BE2C (cell line): ENCODE measurements around the gene SDC4.

Source experiments
- DNase-seq: peaks from one replicate; pipeline ENCODE4 v3.0.0-alpha.2; 2020
- H3K27me3 ChIP-seq: fragments of 250-450 bp; sonication (Bioruptor Pico); 2 replicates; pipeline ENCODE4 v1.5.1; 2020; ENCODE audit warnings: mild to moderate bottlenecking
- H3K36me3 ChIP-seq: fragments of 250-450 bp; sonication (Bioruptor Pico); 2 replicates; pipeline ENCODE4 v1.5.1; 2020; ENCODE audit warnings: mild to moderate bottlenecking
- H3K4me1 ChIP-seq: fragments of 250-450 bp; sonication (Bioruptor Pico); 2 replicates; pipeline ENCODE4 v1.5.1; 2020
- H3K4me3 ChIP-seq: 2 replicates; pipeline ENCODE4 v1.5.1; 2011; ENCODE audit warnings: low read depth, low read length
- H3K9me3 ChIP-seq: fragments of 250-450 bp; sonication (Bioruptor Pico); 2 replicates; pipeline ENCODE4 v1.5.1; 2020
- TF ChIP-seq, protein P1 (sequence below): IDR thresholded peaks from 2 replicates; pipeline ENCODE4 v1.5.1; 2012; ENCODE audit warnings: mild to moderate bottlenecking, low read depth, low read length

The SDC4 gene

DNA sequence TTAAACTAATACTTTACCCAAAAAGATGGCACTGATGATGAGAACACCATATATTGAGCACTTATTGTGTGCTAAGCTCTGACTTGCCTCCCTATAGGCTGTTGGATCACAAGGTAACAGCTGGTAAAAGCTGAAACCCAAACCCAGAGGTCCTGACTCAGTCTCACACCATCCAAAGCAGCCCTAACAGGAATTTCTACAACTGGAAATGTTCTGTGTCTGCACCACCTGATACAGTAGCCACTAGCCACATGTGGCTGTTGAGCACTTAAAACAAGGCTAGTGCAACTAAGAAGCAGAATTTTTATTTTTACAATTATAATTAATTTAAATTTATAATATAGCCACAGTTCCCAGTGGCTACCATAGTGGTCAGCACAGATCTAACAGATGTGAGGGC, 24.5 kb downstream of the SDC4 start:
- Histone ChIP-seq H3K9me3 (no peaks in the 10 kb centered on the region), H3K36me3 (no peaks in the 10 kb centered on the region), H3K4me1 (peaks cover 4% of the 10 kb centered on the region; the same call in 1 of the 2 replicates), H3K27me3 (peaks cover 2% of the 10 kb centered on the region; the same call in 1 of the 2 replicates), H3K4me3 (no peak overlapping the region)
- no peak for DNase-seq
- TF ChIP-seq, protein P1, sequence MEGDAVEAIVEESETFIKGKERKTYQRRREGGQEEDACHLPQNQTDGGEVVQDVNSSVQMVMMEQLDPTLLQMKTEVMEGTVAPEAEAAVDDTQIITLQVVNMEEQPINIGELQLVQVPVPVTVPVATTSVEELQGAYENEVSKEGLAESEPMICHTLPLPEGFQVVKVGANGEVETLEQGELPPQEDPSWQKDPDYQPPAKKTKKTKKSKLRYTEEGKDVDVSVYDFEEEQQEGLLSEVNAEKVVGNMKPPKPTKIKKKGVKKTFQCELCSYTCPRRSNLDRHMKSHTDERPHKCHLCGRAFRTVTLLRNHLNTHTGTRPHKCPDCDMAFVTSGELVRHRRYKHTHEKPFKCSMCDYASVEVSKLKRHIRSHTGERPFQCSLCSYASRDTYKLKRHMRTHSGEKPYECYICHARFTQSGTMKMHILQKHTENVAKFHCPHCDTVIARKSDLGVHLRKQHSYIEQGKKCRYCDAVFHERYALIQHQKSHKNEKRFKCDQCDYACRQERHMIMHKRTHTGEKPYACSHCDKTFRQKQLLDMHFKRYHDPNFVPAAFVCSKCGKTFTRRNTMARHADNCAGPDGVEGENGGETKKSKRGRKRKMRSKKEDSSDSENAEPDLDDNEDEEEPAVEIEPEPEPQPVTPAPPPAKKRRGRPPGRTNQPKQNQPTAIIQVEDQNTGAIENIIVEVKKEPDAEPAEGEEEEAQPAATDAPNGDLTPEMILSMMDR, result no peak

DNA sequence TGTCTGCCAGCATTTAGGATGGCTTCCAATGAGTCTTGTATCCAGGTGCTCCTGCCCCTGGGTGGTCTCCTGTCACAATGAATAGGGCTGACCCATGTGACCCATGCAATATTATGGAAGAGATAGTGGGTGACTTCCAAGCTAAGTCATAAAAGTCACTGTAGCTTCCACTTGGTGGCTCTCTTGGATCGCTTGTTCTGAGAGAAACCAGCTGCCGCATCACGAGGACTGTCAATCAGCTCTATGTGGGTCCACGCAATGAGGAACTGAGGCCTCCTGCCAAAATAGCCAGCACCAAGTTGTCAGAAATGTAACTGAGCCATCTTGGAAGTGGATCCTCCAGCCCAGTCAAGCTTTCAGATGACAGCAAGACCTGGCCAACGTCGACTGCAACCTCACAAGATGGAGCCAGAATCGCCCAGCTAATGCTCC, 25.3 kb downstream of the SDC4 start:
- Histone ChIP-seq H3K27me3 (peaks cover 8% of the 10 kb centered on the region; the same call in 1 of the 2 replicates), H3K36me3 (no peaks in the 10 kb centered on the region), H3K4me3 (no peak overlapping the region), H3K9me3 (no peaks in the 10 kb centered on the region), H3K4me1 (peaks cover 4% of the 10 kb centered on the region; the same call in 1 of the 2 replicates)
- TF ChIP-seq, protein P1, result peak; percentile 59
- DNase-seq, result peak; percentile 50

DNA sequence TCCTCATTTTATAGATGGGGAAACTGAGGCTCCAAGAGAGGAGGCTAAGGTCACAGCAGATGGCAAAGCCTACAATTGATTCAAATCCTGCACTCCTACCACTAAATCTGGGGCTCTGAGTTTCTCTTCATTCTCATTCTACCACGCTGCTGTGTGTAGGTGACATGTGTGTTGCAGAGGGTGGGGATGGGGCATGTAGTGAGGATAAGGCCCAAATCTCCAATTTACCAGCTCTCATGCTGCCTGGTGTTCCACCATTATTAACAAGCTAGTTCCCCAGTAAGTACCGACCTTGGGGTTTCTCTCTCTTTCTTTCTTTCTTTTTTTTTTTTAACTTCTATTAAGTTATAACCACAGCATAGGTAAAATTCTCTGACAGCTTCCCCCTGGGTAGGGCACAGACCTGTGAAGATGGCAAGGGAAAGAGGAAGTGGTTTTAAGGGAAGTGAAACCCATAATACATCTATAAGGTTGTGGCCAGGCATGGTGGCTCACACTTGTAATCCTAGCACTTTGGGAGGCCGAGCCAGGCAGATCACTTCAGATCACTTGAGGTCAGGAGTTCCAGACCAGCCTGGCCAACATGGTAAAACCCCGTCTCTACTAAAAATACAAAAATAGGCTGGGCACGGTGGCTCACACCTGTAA, 27.2 kb downstream of the SDC4 start:
- Histone ChIP-seq H3K27me3 (peaks cover 27% of the 10 kb centered on the region), H3K9me3 (no peaks in the 10 kb centered on the region), H3K36me3 (no peaks in the 10 kb centered on the region), H3K4me3 (no peak overlapping the region), H3K4me1 (peaks cover 4% of the 10 kb centered on the region; the same call in 1 of the 2 replicates)
- no peak for DNase-seq
- TF ChIP-seq, protein P1, result no peak

DNA sequence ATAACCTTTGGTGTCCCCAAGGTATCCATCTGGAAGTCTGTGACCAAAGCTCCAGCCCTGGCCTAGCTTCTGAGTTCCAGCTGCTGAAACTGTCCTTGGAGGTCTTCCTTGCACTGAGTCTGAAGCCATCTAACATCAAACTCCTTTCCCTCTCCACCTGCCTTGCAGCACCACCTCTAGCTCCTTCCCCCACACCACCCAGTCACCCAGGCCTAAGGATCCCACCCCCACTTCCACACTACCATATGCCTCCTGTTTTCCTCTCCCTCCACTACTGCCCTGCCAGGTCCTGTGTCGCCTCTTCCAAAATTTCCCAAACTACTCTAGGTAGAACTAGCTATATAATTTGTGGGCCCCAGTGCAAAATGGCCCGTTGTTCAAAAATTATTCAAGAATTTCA, 29.3 kb downstream of the SDC4 start:
- Histone ChIP-seq H3K4me3 (no peak overlapping the region), H3K36me3 (no peaks in the 10 kb centered on the region), H3K27me3 (peaks cover 46% of the 10 kb centered on the region), H3K4me1 (peaks cover 4% of the 10 kb centered on the region; the same call in 1 of the 2 replicates), H3K9me3 (no peaks in the 10 kb centered on the region)
- no peak for DNase-seq
- TF ChIP-seq, protein P1, result no peak

DNA sequence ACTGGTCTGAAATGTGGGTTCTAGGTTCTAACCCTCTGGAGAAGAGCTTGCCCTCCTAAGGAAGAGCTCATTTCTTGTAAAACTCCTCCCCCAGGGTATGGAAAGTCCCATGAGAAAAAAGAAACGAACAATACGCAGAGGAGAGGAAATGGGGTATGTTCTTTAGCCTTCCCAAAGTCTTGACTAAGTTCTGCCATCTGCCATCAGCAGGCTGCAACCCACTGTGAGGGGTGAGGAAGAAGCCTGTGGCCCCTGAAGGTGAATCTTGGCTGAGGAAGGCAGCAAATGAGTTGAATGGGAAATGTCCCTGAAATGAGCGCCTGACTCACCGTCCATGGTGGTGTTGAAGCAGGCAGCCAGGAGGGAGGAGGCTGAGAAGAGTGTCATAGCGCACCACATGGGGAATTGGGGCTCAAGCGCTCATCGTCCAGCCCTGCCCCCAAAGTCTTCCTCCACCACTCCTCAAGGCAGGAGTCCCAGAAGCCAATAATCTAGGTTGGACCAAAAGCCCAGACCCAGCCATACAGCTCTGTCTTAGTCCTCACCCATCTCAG, 29.8 kb downstream of the SDC4 start:
- Histone ChIP-seq H3K9me3 (no peaks in the 10 kb centered on the region), H3K27me3 (peaks cover 47% of the 10 kb centered on the region), H3K36me3 (no peaks in the 10 kb centered on the region), H3K4me3 (no peak overlapping the region), H3K4me1 (peaks cover 4% of the 10 kb centered on the region; the same call in 1 of the 2 replicates)
- TF ChIP-seq, protein P1, result no peak
- no peak for DNase-seq

DNA sequence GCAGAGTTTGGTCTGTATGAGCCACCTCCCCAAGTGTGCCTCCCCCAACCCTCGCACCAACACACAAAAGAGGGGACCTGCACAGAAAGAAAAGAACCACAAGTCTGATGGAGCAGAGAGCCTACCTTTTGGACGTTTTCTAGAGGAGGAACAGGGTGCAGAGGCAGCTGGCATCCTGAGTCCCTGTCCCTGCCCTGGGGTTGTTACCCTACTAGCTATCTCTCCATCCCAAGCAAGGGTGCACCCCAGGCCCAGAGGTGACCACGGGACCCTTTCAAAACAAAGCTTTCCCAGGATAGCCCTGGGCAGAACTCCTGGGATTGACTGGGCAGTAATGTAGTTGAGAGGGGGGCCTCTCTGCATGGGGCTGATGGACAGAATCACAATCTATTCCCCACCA, 30.4 kb downstream of the SDC4 start:
- peaks cover 47% of the 10 kb centered on the region for H3K27me3 ChIP-seq
- H3K4me3 ChIP-seq, result no peak overlapping the region
- H3K9me3 ChIP-seq, result no peaks in the 10 kb centered on the region
- H3K4me1 ChIP-seq, result peaks cover 4% of the 10 kb centered on the region; the same call in 1 of the 2 replicates
- no peaks in the 10 kb centered on the region for H3K36me3 ChIP-seq
- no peak for DNase-seq
- TF ChIP-seq, protein P1, result no peak
